HEK293T (cell line): ENCODE results near the gene CRAMP1.

Experiments used
- BHLHE40 ChIP-seq: fragments of 450-650 bp; IDR thresholded peaks from 2 replicates; pipeline ENCODE4 v1.6.1; 2016; ENCODE audit warnings: mild to moderate bottlenecking, moderate library complexity, borderline replicate concordance
- FOXA1 ChIP-seq: fragments of 450-650 bp; IDR thresholded peaks from 2 replicates; pipeline ENCODE4 v1.6.1; 2016; ENCODE audit warnings: mild to moderate bottlenecking
- FOXM1 ChIP-seq: fragments of 450-650 bp; IDR thresholded peaks from 2 replicates; pipeline ENCODE4 v1.6.1; 2017; ENCODE audit warnings: mild to moderate bottlenecking, borderline replicate concordance
- LEF1 ChIP-seq: fragments of 450-650 bp; IDR thresholded peaks from 2 replicates; pipeline ENCODE4 v1.6.1; 2017; ENCODE audit warnings: mild to moderate bottlenecking, borderline replicate concordance
- PKNOX1 ChIP-seq: fragments of 450-650 bp; IDR thresholded peaks from 2 replicates; pipeline ENCODE4 v1.6.1; 2016
- SP1 ChIP-seq: fragments of 450-650 bp; IDR thresholded peaks from 2 replicates; pipeline ENCODE4 v1.6.1; 2017
- SUZ12 ChIP-seq: fragments of 450-650 bp; IDR thresholded peaks from 2 replicates; pipeline ENCODE4 v1.6.1; 2016; ENCODE audit warnings: mild to moderate bottlenecking
- TARDBP ChIP-seq: fragments of 450-650 bp; IDR thresholded peaks from 2 replicates; pipeline ENCODE4 v1.6.1; 2016

- no peak for TF ChIP-seq BHLHE40
- TF ChIP-seq SUZ12: no peak
- no peak for TF ChIP-seq SP1
- TF ChIP-seq PKNOX1: no peak
- TF ChIP-seq TARDBP: no peak
- TF ChIP-seq FOXA1: no peak
- no peak for TF ChIP-seq LEF1
- TF ChIP-seq FOXM1: no peak
Observed at GRCh38 chr16:1642148-1642547, 30.0 kb downstream of the CRAMP1 start.
